ENCODE results near the gene RPL41. TPM values are rescaled to one million over a fixed set of nuclear protein-coding genes. Genes with fewer than 3 reads are reported as not detected.

Gene RPL41
- total RNA-seq, 1 experiment from 2014 or later: 3,051 TPM

DNA sequence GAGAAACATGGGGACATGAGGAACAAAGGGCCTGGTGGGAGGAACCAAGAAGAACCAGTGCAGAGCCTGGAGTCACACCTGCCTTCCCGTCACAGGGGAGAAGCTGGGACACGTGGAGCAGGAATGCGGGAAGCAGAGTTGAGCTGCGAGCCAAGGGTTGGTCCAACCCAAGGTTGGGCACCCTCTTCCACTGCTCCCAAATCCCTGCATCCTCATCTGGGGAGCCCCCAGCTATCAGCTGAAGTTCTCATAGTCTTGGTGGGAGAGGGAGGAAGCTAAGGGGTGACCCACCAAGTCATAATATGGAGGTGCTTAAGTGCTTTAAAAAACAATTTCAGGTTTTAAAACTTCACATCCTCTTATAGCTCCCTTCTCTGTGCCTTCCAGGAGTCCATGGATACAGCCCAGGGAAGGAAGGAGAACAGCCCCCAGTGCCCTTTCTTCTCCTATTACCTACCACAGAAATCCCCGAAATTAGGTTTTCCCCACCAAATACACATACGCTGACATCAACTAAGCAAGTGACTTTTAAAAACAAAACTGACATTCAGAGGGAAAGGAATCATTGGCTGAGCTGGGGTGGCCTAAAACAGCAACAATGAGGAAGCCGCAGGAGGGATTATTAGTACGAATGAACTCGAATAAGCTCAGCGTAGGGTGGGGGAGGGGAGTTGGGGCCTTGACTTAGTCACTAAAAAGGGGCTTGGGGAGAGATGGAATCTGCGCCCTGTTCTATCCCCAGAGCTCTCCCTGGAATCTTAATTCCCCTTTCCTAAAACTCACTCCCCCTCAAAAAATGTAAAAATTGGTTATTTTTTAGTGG is 46.2 kb downstream of the RPL41 start:
- peaks cover 99% of the 10 kb centered on the region for H3K36me3 Mint-ChIP-seq (ENCODE audit: insufficient read depth, unreplicated experiment)
- Histone ChIP-seq H3K27me3 (replicated peaks; ENCODE audit: control insufficient read depth, insufficient read depth, low read length) (no peaks in the 10 kb centered on the region), H3K4me3 (ENCODE audit: low read depth, low read length) (no peak overlapping the region), H3K4me1 (peaks cover 14% of the 10 kb centered on the region), H3K9me3 (no peaks in the 10 kb centered on the region), H3K36me3 (ENCODE audit: control insufficient read depth, insufficient read depth, low read length) (peaks cover 3% of the 10 kb centered on the region)
- H3K4me3 Mint-ChIP-seq (ENCODE audit: unreplicated experiment): peak overlapping the region; percentile 25
- TF ChIP-seq, protein P1, sequence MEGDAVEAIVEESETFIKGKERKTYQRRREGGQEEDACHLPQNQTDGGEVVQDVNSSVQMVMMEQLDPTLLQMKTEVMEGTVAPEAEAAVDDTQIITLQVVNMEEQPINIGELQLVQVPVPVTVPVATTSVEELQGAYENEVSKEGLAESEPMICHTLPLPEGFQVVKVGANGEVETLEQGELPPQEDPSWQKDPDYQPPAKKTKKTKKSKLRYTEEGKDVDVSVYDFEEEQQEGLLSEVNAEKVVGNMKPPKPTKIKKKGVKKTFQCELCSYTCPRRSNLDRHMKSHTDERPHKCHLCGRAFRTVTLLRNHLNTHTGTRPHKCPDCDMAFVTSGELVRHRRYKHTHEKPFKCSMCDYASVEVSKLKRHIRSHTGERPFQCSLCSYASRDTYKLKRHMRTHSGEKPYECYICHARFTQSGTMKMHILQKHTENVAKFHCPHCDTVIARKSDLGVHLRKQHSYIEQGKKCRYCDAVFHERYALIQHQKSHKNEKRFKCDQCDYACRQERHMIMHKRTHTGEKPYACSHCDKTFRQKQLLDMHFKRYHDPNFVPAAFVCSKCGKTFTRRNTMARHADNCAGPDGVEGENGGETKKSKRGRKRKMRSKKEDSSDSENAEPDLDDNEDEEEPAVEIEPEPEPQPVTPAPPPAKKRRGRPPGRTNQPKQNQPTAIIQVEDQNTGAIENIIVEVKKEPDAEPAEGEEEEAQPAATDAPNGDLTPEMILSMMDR (IDR thresholded peaks at IDR 0.05; ENCODE audit: insufficient read depth in 1 of 2, low read depth in 1 of 2, low read length in 1 of 2, severe bottlenecking in 1 of 2, unreplicated experiment in 1 of 2): no peak
- no peak for DNase-seq
- H3K9me3 Mint-ChIP-seq (ENCODE audit: unreplicated experiment): no peaks in the 10 kb centered on the region
- H3K27me3 Mint-ChIP-seq (ENCODE audit: insufficient read depth, unreplicated experiment): no peaks in the 10 kb centered on the region
- POLR2A ChIA-PET: interaction anchor here (0.6 to 1.4 kb wide), 4 partner anchors 11 to 197 kb away, joined by 3 to 8 read pairs (median 5); partner anchors contain the start of genes ESYT1, MYL6B and STAT2
- CTCF ChIA-PET: interaction anchor here (0.6 to 1.7 kb wide), 6 partner anchors 11 to 154 kb away, joined by 3 to 6 read pairs (median 4); partner anchors contain the start of genes ESYT1, MYL6B and ZC3H10
- H3K4me1 Mint-ChIP-seq (ENCODE audit: low read depth, unreplicated experiment): peaks cover 25% of the 10 kb centered on the region
- BruUV-seq (replicated peaks): TSS peak; percentile 23
- H3K27ac Mint-ChIP-seq (ENCODE audit: unreplicated experiment): no peak overlapping the region
- intact Hi-C loops (cut with micrococcal nuclease; ENCODE audit: unreplicated experiment): no loop called here

DNA sequence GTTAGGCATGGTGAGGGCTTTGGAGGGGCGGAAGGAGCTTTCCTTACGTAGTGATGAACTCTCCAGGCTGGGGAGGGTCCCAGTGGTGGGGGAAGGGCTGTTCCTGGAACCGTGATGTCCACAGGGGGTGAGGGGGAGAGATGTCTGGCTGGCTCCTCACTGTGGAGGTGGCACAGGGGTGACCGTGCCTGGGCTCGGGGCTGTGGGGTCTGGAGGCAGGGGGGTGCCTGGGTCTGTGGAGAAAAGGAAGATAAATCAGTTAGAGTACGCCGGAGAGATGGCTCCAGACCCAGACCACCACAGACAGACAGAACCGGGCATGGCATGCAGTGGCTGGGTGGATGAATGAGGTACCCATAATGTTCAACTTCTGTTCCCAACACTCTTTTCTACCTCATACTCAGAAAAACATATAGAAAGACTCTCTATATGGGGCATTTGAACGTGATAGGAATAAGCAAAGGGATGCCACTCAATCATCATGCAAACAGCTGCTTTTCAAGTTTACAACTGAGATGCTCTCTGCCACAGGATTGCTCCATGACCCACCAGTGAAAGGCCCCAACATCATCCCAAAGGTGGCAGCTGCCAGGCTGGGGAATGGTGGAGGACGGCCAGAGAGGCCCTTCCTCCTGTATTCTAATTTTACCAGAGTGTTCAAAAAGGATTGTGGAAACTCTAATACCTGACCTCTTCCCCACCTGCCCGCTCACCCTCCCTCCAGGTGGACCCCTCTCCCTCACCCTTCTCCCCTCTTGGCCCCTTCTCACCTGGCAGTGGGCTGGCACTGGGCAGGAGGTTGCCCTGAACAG is 47.3 kb downstream of the RPL41 start:
- H3K4me1 ChIP-seq: peaks cover 14% of the 10 kb centered on the region
- intact Hi-C loops (cut with micrococcal nuclease; ENCODE audit: unreplicated experiment): no loop called here
- H3K4me3 ChIP-seq (ENCODE audit: low read depth, low read length): no peak overlapping the region
- CTCF ChIA-PET: interaction anchor here (1.3 to 1.5 kb wide), 2 partner anchors 12 to 36 kb away, joined by 4 to 5 read pairs; partner anchors contain the start of genes ESYT1 and MYL6B
- BruUV-seq (replicated peaks): no TSS peak
- Mint-ChIP-seq H3K9me3 (ENCODE audit: unreplicated experiment) (no peaks in the 10 kb centered on the region), H3K27me3 (ENCODE audit: insufficient read depth, unreplicated experiment) (no peaks in the 10 kb centered on the region), H3K36me3 (ENCODE audit: insufficient read depth, unreplicated experiment) (peaks cover 96% of the 10 kb centered on the region), H3K4me1 (ENCODE audit: low read depth, unreplicated experiment) (peaks cover 27% of the 10 kb centered on the region), H3K27ac (ENCODE audit: unreplicated experiment) (peak overlapping the region; percentile 73), H3K4me3 (ENCODE audit: unreplicated experiment) (no peak overlapping the region)
- peaks cover 3% of the 10 kb centered on the region for H3K36me3 ChIP-seq (ENCODE audit: control insufficient read depth, insufficient read depth, low read length)
- TF ChIP-seq, protein P1 (IDR thresholded peaks at IDR 0.05; ENCODE audit: insufficient read depth in 1 of 2, low read depth in 1 of 2, low read length in 1 of 2, severe bottlenecking in 1 of 2, unreplicated experiment in 1 of 2): no peak
- POLR2A ChIA-PET: interaction anchor here (0.6 to 1.4 kb wide), 3 partner anchors 36 to 196 kb away, joined by 3 to 8 read pairs (median 3); partner anchors contain the start of genes ESYT1 and STAT2
- no peak for DNase-seq
- no peaks in the 10 kb centered on the region for H3K9me3 ChIP-seq
- H3K27me3 ChIP-seq (replicated peaks; ENCODE audit: control insufficient read depth, insufficient read depth, low read length): no peaks in the 10 kb centered on the region

DNA sequence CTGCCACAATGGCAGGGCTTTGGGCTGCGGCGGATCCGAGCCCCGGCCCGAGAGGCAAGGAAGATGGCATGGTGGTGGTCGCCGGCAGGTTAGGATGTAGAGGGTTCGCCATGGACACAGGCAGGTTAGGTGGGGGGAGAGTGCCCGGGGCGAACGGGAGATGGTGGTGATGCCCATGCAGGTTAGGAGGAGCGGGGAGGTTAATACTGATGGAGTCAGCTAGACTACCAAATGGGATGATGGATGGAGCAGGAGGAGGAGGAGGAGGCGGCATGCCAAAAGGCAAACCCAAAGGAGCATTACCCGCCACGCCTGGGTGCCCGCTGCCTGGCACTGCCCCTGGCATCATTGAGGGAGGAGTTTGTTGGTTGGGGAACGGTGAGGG is 47.9 kb downstream of the RPL41 start:
- H3K27me3 ChIP-seq (replicated peaks; ENCODE audit: control insufficient read depth, insufficient read depth, low read length): no peaks in the 10 kb centered on the region
- H3K4me3 ChIP-seq (ENCODE audit: low read depth, low read length): no peak overlapping the region
- H3K36me3 Mint-ChIP-seq (ENCODE audit: insufficient read depth, unreplicated experiment): peaks cover 96% of the 10 kb centered on the region
- H3K36me3 ChIP-seq (ENCODE audit: control insufficient read depth, insufficient read depth, low read length): peaks cover 3% of the 10 kb centered on the region; the same call in 1 of the 2 replicates
- H3K4me3 Mint-ChIP-seq (ENCODE audit: unreplicated experiment): no peak overlapping the region
- POLR2A ChIA-PET: no interaction called here
- CTCF ChIA-PET: no interaction called here
- TF ChIP-seq, protein P1 (IDR thresholded peaks at IDR 0.05; ENCODE audit: insufficient read depth in 1 of 2, low read depth in 1 of 2, low read length in 1 of 2, severe bottlenecking in 1 of 2, unreplicated experiment in 1 of 2): no peak
- DNase-seq: no peak
- intact Hi-C loops (cut with micrococcal nuclease; ENCODE audit: unreplicated experiment): no loop called here
- no TSS peak for BruUV-seq (replicated peaks)
- peaks cover 14% of the 10 kb centered on the region for H3K4me1 ChIP-seq
- no peaks in the 10 kb centered on the region for H3K27me3 Mint-ChIP-seq (ENCODE audit: insufficient read depth, unreplicated experiment)
- peak overlapping the region; percentile 73 for H3K27ac Mint-ChIP-seq (ENCODE audit: unreplicated experiment)
- H3K9me3 Mint-ChIP-seq (ENCODE audit: unreplicated experiment): no peaks in the 10 kb centered on the region
- H3K4me1 Mint-ChIP-seq (ENCODE audit: low read depth, unreplicated experiment): peaks cover 27% of the 10 kb centered on the region
- no peaks in the 10 kb centered on the region for H3K9me3 ChIP-seq

Data from Caco-2 (cell line).